Osteoblast (primary cell): Measurements from ENCODE around the gene SIGLEC9. TPM values are rescaled to one million over a fixed set of nuclear protein-coding genes. Genes with fewer than 3 reads are reported as not detected.

Experiments
- DNase-seq: peaks from one replicate; pipeline ENCODE4 v3.0.0; 2011; ENCODE audit warnings: low spot score, mixed read lengths; ENCODE audit not compliant: insufficient read length; ENCODE audit errors: missing footprints
- H2AFZ ChIP-seq: 2 replicates; pipeline ENCODE4 v1.6.0; 2011; ENCODE audit warnings: mild to moderate bottlenecking, low read length
- H3K27ac ChIP-seq: 2 replicates; pipeline ENCODE4 v1.5.1; 2011; ENCODE audit warnings: mild to moderate bottlenecking, low read depth, low read length, moderate library complexity
- H3K27me3 ChIP-seq: 2 replicates; pipeline ENCODE4 v1.6.0; 2012; ENCODE audit warnings: mild to moderate bottlenecking, control low read depth, inconsistent platforms, low read length, moderate library complexity; ENCODE audit not compliant: insufficient read depth
- H3K36me3 ChIP-seq: 2 replicates; pipeline ENCODE4 v1.5.1; 2011; ENCODE audit warnings: mild to moderate bottlenecking, low read length, control low read depth, moderate library complexity; ENCODE audit not compliant: insufficient read depth
- H3K4me1 ChIP-seq: 2 replicates; pipeline ENCODE4 v1.5.1; 2011; ENCODE audit warnings: mild to moderate bottlenecking, low read length, control low read depth, moderate library complexity; ENCODE audit not compliant: insufficient read depth
- H3K4me2 ChIP-seq: 2 replicates; pipeline ENCODE4 v1.6.0; 2011; ENCODE audit warnings: mild to moderate bottlenecking, low read length; ENCODE audit not compliant: insufficient read depth
- H3K4me3 ChIP-seq: fragments of 200-600 bp; sonication (generic); 3 replicates; pipeline ENCODE4 v1.5.1; 2012; ENCODE audit warnings: mild to moderate bottlenecking, low read length, inconsistent platforms; ENCODE audit not compliant: insufficient read depth
- H3K79me2 ChIP-seq: 2 replicates; pipeline ENCODE4 v1.6.0; 2012; ENCODE audit warnings: mild to moderate bottlenecking, low read length, control low read depth, inconsistent platforms; ENCODE audit not compliant: insufficient read depth
- H3K9me3 ChIP-seq: 2 replicates; pipeline ENCODE4 v1.5.1; 2011; ENCODE audit warnings: low read depth, low read length, control low read depth
- H4K20me1 ChIP-seq: 2 replicates; pipeline ENCODE4 v1.6.0; 2012; ENCODE audit warnings: mild to moderate bottlenecking, low read length, control low read depth; ENCODE audit not compliant: insufficient read depth
- CTCF ChIP-seq: IDR thresholded peaks from 2 replicates; pipeline ENCODE4 v1.5.1; 2011; ENCODE audit warnings: mild to moderate bottlenecking, low read depth, low read length, moderate library complexity; ENCODE audit errors: extremely low read depth
- total RNA-seq: library from RNA; depleted of rRNA; stranded (reverse); fragments of >200 nt; gene quantifications from 2 replicates; pipeline ENCODE4 v1.2.3, GENCODE V29; 2012

The SIGLEC9 gene
- total RNA-seq, 1 donor: not detected

GRCh38 chr19:51111606-51112005, 13.1 kb upstream of the SIGLEC9 start:
- no peak for DNase-seq
- Histone ChIP-seq H4K20me1 (no peaks in the 10 kb centered on the region), H3K36me3 (no peaks in the 10 kb centered on the region), H3K27me3 (peaks cover 16% of the 10 kb centered on the region), H3K79me2 (peaks cover 15% of the 10 kb centered on the region), H3K9me3 (no peaks in the 10 kb centered on the region), H3K4me3 (no peak overlapping the region), H2AFZ (no peak overlapping the region), H3K4me2 (no peak overlapping the region), H3K27ac (no peak overlapping the region), H3K4me1 (peaks cover 11% of the 10 kb centered on the region)
- no peak for TF ChIP-seq CTCF

GRCh38 chr19:51114087-51114729, 10.5 kb upstream of the SIGLEC9 start:
- H3K27me3 ChIP-seq: peaks cover 21% of the 10 kb centered on the region
- H3K4me3 ChIP-seq: no peak overlapping the region
- no peak for DNase-seq
- H4K20me1 ChIP-seq: no peaks in the 10 kb centered on the region
- no peak overlapping the region for H3K27ac ChIP-seq
- H3K36me3 ChIP-seq: no peaks in the 10 kb centered on the region
- H3K4me1 ChIP-seq: no peaks in the 10 kb centered on the region
- H2AFZ ChIP-seq: no peak overlapping the region
- H3K79me2 ChIP-seq: no peaks in the 10 kb centered on the region
- no peak for TF ChIP-seq CTCF
- H3K4me2 ChIP-seq: no peak overlapping the region
- H3K9me3 ChIP-seq: no peaks in the 10 kb centered on the region

- no peaks in the 10 kb centered on the region for H3K9me3 ChIP-seq
- H3K4me1 ChIP-seq: no peaks in the 10 kb centered on the region
- no peak overlapping the region for H3K27ac ChIP-seq
- no peaks in the 10 kb centered on the region for H3K36me3 ChIP-seq
- no peaks in the 10 kb centered on the region for H3K79me2 ChIP-seq
- H3K4me2 ChIP-seq: no peak overlapping the region
- no peaks in the 10 kb centered on the region for H4K20me1 ChIP-seq
- peak; percentile 41 for DNase-seq
- H3K27me3 ChIP-seq: peaks cover 21% of the 10 kb centered on the region
- no peak for TF ChIP-seq CTCF
- no peak overlapping the region for H2AFZ ChIP-seq
- no peak overlapping the region for H3K4me3 ChIP-seq
These were observed 7.9 kb upstream of the SIGLEC9 start for GRCh38 chr19:51116736-51117286.

- Histone ChIP-seq H3K36me3 (no peaks in the 10 kb centered on the region), H3K79me2 (no peaks in the 10 kb centered on the region), H3K4me3 (no peak overlapping the region), H3K27ac (no peak overlapping the region), H3K27me3 (peaks cover 15% of the 10 kb centered on the region), H2AFZ (no peak overlapping the region), H3K4me2 (no peak overlapping the region), H3K4me1 (no peaks in the 10 kb centered on the region), H4K20me1 (no peaks in the 10 kb centered on the region), H3K9me3 (no peaks in the 10 kb centered on the region)
- TF ChIP-seq CTCF: no peak
- DNase-seq: peak; percentile 30
These were observed 5.6 kb upstream of the SIGLEC9 start for GRCh38 chr19:51119101-51119500.
